Measurements from ENCODE around the gene BOC.

The BOC gene

DNA sequence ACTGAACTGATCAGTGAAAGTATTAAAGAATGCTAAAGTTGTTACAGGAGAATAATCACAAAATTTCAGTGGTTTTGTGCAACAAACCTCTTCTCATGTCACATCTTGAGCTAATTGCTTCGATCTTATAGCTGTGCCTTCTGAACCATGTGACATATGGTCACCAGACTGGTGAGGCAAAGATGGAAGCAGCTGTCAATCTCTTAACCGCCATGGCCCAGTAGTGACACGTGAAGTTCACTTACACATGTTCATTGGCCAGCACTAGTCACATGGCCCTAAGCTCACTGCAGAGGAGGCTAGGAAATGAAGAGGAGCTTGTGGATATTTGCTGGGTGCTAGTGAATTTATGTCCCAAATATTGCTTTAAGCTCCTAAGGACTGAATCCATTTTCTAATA lies 32.5 kb downstream of the BOC start:
- no peak overlapping the region for H3K27ac ChIP-seq
- no peak for TF ChIP-seq ZFX (IDR thresholded peaks at IDR 0.05)
- TF ChIP-seq, protein P1, sequence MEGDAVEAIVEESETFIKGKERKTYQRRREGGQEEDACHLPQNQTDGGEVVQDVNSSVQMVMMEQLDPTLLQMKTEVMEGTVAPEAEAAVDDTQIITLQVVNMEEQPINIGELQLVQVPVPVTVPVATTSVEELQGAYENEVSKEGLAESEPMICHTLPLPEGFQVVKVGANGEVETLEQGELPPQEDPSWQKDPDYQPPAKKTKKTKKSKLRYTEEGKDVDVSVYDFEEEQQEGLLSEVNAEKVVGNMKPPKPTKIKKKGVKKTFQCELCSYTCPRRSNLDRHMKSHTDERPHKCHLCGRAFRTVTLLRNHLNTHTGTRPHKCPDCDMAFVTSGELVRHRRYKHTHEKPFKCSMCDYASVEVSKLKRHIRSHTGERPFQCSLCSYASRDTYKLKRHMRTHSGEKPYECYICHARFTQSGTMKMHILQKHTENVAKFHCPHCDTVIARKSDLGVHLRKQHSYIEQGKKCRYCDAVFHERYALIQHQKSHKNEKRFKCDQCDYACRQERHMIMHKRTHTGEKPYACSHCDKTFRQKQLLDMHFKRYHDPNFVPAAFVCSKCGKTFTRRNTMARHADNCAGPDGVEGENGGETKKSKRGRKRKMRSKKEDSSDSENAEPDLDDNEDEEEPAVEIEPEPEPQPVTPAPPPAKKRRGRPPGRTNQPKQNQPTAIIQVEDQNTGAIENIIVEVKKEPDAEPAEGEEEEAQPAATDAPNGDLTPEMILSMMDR (conservative IDR thresholded peaks at IDR 0.05) = no peak

DNA sequence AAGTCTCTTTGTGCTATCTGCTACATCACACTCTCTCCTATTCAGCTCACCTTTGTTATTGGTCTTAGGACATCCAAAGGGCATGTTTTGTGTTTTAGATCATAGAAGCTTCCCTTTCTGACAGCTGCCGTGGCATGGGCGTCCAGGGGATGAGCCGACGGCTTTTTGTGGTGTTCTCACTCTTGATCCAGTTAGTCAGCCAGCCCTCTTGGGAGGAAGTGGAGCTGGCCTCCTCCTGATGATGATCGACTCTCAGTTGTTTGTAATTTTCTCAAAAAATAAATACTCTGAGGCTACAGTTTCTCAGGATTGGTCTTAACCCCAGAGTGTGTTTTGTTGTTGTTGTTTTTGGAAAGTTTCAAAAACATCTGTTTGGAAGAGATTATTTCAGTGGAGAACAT lies 34.4 kb downstream of the BOC start:
- no peak overlapping the region for H3K27ac ChIP-seq
- TF ChIP-seq, protein P1 (conservative IDR thresholded peaks at IDR 0.05) = no peak
- TF ChIP-seq ZFX (IDR thresholded peaks at IDR 0.05) = no peak

DNA sequence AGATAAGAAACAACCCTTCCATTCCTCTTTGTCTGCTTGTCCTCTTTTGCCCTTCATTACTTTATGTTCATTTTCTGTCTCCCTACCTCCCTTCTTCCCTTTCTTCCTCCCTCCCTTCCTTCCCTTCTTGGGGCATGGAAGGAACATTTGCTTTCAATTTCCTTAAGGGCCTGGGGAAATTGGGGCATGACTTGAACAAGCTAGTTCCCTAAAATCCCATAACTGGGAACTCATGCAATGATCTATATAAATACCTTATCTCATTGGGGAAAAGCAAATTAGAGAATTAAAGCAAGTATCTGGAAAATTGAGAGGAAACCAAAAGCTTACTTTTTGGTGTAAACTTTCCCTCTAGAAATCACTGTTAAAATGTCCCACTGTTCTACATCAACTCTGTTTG lies 35.7 kb downstream of the BOC start:
- no peak for TF ChIP-seq ZFX (IDR thresholded peaks at IDR 0.05)
- TF ChIP-seq, protein P1 (conservative IDR thresholded peaks at IDR 0.05) = no peak
- H3K27ac ChIP-seq = no peak overlapping the region

DNA sequence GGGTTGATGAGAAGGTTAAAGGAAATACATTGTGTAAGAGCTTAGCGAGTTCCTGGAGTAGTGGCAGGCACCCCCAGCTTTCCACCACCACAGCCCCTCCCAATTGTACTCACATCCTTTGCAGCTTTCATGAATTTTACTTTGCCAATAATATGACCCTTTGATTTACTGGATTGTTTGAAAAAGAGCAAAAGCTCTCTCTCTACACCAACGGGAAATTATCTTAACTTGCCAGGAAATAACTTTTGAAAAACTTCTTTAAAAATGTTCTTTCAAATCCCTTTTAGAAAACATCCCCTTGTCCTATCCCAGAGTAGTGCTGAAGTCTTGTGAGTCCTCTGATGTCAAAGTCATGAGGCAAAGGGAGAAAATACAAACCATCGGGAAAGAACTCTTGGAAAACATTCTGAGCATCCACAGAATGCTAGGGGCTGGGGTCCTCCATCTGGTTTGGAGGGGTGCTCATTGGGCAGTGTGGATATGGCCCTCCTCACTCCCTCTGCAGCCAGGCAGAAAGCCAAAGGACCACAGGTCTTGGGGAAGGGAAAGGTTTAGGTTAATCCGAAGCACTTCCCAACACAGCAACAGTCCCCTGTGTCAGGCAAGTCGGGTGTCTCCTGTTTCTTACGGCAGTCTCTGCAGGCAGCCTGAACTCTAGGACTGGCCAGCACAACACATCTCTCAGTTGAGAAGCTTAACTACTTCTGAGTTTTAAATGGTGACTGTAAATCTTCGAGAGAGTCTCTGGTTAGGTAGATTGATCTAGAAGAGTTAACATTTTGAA lies 36.5 kb downstream of the BOC start:
- no peak for TF ChIP-seq ZFX (IDR thresholded peaks at IDR 0.05)
- TF ChIP-seq, protein P1 (conservative IDR thresholded peaks at IDR 0.05) = no peak
- H3K27ac ChIP-seq = no peak overlapping the region

DNA sequence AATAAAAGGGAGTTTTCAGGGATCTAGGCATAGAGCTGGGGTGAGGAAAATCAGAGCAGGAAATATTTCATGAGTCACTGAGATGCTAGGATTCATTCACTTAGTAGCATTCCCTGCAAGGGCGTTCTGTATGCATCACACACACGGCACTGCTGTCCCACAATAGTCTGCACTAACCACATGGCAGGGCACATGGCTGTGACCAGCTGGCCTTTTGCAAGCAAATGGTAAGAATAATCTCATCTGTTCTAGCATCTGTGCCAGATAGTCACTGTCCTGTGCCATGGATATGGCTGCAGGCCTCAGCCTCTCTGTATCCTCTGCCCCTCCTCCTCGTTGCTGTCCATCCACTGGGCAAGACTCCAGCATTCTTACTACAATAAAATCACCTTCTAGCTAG lies 37.8 kb downstream of the BOC start:
- TF ChIP-seq, protein P1 (conservative IDR thresholded peaks at IDR 0.05) = no peak
- no peak for TF ChIP-seq ZFX (IDR thresholded peaks at IDR 0.05)
- no peak overlapping the region for H3K27ac ChIP-seq

DNA sequence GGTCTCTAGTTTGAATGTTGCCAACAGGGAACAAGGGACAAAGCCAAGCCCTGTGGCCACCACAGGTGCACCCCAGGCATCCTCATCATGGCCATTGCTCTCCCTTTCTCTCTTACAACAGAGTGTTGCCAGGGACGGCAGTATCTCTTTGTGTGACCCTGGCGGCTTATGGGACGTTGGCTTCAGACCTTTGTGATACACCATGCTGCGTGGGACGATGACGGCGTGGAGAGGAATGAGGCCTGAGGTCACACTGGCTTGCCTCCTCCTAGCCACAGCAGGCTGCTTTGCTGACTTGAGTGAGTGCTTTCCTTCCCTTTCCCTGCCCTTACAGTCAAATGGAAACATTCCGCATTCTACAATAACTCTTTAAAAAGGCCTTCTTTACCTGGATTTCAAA lies 38.2 kb downstream of the BOC start:
- no peak for TF ChIP-seq ZFX (IDR thresholded peaks at IDR 0.05)
- TF ChIP-seq, protein P1 (conservative IDR thresholded peaks at IDR 0.05) = no peak
- no peak overlapping the region for H3K27ac ChIP-seq

DNA sequence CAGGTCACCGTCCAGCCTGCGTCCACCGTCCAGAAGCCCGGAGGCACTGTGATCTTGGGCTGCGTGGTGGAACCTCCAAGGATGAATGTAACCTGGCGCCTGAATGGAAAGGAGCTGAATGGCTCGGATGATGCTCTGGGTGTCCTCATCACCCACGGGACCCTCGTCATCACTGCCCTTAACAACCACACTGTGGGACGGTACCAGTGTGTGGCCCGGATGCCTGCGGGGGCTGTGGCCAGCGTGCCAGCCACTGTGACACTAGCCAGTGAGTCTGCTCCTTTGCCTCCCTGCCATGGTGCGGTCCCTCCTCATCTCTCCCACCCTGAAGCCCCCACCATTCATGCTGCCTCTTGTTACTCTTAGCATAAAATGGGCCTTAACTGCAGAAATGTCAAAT lies 39.2 kb downstream of the BOC start:
- TF ChIP-seq, protein P1 (conservative IDR thresholded peaks at IDR 0.05) = no peak
- no peak for TF ChIP-seq ZFX (IDR thresholded peaks at IDR 0.05)
- H3K27ac ChIP-seq = no peak overlapping the region
